ENCODE data around the gene LRIT2.

LRIT2 gene, protein sequence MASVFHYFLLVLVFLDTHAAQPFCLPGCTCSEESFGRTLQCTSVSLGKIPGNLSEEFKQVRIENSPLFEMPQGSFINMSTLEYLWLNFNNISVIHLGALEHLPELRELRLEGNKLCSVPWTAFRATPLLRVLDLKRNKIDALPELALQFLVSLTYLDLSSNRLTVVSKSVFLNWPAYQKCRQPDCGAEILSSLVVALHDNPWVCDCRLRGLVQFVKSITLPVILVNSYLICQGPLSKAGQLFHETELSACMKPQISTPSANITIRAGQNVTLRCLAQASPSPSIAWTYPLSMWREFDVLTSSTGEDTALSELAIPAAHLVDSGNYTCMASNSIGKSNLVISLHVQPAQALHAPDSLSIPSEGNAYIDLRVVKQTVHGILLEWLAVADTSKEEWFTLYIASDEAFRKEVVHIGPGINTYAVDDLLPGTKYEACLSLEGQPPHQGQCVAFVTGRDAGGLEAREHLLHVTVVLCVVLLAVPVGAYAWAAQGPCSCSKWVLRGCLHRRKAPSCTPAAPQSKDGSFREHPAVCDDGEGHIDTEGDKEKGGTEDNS

DNA sequence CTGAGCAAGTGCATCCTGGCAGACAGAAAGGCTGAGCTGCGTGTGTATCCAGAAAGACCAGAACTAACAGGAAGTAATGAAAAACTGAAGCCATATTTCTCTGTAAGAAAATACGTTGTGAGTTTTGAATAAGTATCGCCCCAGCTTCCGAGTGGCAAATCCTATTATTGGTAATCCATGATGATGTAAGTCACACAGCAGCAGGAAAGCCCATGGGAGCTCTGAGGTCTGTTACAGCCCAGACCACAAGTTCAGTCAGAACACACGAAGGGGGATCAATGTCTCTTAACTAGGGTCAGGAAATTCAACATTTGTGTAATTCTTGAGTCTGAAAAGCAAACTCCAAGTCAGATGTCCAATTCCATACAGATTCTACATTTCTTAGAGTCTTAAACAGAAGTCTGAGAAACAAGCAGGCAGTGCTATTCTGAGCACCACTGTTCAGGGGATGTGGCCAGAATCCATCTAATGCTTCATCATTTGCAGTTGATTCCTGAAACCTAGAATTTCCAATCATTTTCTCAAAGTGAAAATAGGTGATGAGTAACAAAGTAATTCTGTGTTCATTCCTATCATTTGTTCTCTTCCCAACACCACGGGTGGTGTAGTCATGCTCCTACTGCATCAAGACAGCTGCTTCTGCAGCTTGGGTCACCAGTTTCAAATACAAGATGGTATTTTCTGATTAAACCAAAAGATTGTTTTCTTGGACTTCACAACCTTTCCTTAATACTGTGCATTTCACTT, at the start of gene LRIT2:
Gene LRIT2 (minus strand): TSS at position 118 of the 747 bp plus-strand sequence. CDS start 24 bp downstream, at position 94.
- DNase-seq: no peak

DNA sequence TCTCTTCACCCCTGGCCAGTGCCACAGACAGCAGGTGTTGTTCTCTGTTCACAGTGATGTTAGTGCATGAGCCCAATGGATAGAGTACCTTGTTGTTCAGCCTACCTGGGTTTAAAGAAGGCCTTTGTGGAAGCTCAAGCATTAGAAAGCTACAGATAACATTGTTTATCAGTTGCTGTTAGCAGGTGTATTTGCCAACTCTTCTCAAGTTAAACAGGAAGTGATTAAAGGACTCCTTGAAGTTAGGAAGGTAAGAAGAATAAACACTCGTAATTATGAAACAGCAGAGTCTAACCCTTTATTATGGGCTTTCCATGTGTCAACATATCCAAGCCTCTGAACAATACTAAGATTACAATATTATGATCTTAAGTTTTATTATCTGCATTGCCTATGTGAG, 45.4 kb upstream of the LRIT2 start:
- DNase-seq: peak; percentile 83

DNA sequence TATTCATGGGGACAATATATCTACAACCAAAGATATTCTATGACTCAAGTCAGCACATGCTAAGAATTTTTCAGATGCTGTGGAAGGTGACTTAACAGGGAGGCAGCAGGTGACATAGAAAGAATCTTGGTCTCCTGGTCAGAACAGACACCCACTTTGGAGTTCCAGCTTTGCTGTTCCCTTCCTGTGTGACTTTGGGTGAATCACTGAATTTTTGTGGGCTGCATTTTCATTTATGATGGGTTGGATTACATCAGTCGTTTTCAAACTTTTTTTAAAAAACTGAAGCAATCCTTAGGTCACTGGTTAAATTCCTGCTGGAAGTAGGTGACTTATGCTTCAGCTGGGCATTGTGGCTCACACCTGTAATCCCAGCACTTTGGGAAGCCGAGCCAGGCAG, 44.4 kb upstream of the LRIT2 start:
- DNase-seq: no peak

DNA sequence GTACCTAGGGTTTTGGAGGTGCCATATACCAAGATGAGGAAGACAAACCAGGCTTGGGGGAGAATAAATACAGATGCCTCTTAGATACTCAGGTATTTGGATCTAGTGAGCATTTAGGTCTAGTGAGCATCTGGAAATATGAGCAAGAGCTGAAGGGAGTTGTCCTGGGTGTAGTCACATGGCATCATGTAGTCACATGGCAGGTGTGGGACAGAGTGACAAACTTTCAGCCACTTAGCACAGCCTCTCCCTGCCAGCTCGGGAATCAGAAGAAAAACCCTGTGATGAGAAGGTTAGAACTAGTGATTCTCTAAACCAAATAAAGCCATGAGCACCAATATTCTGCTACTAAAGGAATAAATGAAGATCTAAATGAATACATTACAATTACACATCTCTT, 43.8 kb upstream of the LRIT2 start:
- no peak for DNase-seq

DNA sequence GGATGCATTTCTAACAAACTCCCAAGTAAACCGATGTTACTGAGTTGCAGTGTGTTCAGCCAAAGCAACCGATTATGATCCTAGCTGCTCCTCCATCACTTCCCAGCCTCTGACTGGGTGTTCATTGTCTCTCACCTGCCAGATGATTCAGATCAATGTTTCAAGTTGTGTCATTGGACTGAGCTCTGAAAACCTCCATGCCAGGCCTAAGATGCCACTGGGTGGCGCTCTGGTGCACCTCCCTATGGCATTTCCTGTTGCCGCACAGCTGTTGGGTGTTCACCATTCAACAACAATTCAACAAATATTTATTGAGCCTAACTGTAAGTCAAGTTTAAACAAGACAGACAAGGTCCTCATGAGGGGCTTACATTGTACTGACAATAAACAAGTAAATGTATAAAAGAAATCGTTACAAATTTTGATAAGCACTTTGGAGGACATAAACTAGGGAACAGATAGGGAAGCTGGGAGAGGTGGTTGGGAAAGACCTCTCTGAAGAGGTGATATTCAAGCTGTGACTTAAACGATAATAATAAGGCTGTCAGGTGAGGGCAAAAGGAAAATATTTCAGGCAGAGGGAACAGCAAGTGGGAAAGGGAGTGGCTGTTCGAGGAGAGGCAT, 42.3 kb upstream of the LRIT2 start:
- DNase-seq: peak; percentile 77

DNA sequence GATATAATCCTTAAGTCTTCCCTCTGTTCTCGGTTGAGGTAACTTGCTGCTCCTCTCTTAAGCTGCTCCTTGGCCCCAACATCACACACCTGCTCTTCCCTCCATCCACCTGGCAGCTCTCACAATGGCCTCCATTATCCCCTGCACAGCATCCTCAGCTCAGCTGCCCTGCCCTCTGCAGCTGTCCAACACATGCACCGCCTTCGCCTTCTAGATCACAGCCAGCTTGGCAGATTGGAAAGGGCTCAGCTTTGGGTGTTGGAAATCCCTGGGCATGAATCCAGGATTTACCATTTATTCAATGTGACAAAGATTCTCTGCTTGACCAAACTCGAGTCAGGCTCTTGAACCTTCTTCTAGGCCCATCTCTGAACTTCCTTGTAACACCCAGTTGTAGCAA, 40.1 kb upstream of the LRIT2 start:
- DNase-seq: peak; percentile 53

DNA sequence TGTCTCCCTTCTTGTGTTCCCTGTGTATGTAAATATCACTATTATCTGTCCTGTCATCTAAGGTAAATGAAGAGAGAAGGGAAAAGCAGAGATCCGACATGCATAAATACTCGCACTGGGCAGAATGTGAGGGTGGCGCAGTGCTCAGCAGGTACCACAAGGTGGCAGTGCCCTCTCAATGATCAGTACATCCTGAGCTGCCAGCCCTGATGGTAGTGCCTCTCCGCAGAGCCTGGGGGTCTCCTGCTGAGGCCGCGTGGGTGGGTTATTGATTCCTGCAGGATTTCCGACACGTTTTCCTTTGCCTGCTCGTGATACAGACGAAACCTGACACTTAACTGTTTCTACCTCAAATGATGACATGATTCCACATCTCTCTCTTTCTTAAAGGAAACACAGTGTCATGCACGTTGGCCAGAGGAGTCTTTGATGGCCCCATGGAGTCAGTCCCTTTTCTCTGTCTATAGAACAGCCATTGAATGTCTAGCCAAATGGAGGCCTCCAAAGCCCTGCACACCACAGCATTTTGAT, 39.3 kb upstream of the LRIT2 start:
- DNase-seq: peak; percentile 58

DNA sequence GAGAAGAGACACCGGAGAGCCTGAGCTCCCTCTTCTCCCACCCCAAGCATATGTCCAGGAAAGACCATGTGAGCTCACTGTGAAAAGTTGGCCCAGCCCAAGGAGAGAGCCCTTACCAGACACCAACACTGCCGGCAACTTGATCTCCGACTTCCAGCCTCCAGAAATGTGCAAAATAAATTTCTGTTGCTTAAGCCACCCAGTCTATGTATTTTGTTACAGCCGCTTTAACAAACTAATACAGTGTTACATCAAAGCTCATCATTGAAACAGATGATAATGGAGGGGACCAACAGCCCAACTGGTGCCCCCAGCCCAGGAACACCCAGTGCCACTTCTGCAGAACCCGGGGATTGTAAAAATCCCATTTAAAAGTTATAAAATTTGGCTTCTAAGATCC, 38.4 kb upstream of the LRIT2 start:
- DNase-seq: no peak

DNA sequence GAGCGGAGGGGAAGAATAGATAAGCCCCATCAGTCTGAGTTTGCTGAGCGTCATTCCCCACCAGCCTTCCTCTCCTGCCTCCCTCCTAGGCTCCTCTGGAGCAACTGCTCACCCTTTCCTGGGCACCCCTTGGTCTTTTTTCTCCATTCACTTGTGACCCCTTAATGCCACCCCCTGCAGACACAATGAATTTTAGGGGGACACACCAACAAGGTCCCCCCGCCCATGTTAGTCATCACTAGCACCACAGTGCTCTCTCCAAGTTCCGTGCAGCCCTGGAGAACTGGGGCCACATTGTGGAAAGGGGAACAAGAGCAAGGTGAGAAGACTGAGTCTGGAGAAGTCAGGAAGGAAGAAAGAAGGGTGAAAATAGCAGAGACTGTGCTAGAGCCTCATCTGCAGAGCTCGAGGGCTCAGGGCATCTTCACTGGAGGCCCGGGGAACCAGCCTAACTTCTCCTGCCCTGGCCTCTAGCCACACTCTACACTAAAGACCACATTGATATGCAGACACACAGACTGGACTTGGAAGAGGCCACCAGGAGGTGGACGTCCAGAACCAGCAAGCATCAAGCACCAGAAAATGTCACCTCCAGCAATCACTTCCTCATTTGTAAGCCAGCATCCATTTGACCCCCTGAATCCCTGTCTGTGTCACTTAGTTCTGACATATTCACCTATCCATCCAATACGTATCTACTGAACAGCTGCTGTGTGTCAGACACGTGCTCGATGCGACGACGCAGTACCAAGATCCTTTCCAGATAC, 37.0 kb upstream of the LRIT2 start:
- no peak for DNase-seq

DNA sequence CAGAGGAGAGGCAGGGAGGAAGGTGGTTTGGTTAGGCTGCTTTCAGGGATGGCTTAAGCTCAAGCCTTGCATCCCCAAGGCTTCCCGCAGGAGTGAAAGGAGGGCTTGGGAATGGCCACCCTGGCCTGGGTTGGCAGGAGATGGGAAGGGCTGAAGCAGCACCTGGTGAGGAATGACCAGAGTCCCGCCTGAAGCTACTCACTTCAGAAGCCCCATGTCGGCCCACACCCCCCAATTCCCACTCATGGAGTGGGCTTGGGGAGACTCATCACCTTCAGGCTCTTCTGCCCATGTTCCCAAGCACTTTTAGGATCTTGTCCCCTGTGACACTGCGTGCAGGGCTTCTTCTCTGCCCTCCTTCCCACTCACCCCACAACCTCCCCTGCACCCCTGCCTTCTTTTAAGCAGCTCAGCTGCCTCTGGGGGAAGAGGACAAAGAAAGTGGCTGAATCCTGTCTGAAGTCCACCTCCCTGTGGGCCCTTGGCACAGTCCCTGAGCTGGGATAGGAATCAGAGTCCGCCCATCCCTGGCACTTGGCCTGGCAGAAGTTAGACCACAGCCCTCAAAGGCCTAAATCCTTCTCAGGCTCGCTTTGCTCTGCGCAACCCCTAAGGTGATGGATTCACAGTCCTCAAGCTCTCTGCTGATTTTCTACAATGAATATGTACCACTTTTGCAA, 36.0 kb upstream of the LRIT2 start:
- no peak for DNase-seq

DNA sequence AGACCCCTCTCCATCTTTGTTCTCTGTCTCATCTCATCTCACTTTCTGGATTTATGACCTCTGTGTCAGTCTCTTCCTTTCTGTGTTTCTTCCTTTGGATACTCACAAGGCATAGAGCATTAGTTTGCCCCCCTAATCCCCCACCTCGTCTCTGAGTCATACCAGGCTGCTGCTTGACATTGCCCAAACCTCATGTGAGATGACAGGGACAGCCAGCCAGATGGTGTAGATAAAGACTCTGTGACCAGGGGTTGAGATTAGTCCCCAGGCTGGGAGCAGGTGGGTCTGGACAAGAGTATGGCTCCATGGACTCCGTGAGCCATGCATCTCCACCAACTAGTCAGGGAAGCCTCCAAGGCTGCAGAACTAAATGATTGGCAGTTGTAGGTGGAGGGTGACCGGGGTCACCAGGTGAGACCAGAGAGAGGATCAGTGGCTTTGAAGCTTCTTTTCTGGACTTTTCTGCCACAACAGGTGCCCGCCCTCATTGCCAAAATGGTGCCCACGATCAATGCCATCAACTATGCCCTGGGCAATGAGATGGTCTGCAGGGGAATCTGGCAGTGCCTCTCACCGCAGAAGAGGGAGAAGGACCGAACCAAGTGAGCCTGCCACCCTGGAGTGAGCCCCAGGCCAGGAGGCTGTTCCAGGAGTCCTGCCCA, 32.8 kb upstream of the LRIT2 start:
- no peak for DNase-seq

DNA sequence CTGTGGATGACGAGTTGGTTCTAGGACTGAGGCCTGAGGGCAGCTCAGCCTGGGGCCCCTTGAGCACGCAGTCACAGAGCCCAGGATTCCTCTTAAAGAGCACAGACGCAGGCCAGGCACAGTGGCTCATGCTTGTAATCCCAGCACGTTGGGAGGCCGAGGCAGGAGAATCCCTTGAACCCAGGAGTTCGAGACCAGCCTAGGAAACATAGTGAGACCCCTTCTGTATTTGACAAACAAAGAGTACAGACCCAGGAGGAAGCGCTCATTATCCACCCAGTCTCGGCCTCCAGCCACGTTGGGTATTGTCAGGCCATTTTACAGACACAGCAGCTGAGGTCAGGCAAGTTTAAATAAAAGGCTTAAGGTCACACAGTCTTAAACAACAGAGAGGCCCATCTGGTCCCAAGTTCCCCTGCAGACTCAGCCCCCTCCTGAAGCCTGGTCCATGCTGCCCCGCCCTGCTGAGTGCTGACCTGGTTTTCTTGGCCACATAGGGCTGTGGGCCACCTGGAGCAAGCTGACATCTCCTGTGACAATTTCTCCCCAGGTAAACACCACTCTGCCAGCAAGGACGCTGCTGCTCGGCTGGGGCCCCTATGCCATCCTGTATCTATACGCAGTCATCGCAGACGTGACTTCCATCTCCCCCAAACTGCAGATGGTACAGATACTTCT, 32.1 kb upstream of the LRIT2 start:
- no peak for DNase-seq

DNA sequence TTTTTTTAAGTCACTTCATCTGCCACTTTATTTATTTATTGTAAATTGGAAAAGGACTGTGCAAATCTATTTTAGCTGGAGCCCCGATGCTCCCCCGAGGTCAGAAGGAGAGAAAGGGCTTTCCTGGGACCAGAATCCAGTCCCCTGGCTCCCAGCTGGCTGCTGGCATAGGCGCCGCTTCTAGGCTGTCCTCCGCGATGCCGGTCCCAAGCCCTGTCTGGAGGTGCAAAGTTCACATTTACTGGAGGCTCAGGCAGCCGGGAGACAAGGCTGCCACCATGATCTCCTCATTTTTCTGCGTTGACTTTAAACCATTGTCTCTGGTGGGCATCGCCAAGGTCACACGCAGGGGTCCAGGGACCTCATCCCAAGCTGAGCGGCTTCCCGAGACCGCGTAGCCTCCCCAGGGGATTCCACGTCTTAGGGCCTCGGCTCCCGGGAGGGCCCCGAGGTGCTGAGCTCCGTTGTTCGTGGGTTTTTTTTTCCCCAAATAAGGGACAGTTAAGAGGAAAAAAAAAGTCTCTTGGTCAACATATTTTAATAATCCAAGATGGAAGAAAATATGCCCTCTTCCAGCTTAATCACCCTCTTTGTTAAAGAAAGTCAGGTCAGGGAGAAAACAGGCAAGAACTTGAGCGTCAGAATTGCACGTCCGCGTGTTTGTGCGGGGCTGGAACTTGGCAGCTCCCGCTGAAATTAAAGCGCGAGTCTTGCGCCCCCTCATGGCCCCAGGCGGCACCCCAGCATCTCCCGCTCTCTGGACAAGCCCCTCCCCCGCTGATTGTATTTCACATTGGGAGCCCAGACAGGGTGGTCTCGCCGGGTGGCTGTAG, 31.4 kb upstream of the LRIT2 start:
- DNase-seq: no peak

DNA sequence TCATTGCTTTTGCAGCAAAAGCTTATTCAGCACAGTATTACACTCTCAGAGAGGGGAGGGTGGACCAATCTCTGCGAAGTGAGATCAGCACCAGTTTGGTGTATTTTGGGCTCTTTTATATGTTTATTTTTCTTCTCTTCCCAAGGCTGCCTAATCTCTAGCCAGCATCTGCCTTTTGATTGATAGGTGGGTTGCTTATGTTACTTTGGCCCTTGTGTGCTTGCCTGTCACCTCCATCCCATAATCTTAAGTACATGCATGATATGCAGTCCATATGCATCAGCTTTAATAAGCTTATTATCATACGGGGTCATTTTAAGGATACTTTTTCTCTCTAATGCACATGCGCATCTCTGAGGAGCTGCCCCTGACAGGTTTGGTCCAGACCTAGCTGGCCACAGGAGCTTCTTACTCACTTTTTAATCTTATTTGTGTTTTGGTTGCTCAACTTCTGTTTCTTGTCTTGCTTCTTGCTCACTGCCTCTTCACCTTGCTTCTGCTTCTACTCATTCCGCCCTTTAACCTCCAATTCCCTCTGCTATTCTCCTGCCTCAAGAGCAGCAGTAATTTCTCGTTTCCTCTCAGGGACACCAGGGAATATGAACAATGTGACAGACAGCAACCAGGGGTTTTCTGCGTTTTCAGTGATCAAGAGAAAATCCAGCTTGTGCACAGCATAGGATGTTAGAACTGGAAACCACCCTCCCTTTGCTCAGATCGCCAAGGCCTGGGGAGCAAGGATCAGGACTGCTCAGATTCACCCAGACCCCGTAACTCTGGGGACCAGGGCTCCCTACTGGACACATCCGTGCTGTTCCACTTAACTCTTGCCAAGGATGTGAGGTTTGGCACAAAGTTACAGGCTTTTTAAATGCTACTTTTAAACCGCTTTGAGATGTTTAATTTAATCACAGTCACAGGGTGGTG, 29.5 kb upstream of the LRIT2 start:
- DNase-seq: no peak

DNA sequence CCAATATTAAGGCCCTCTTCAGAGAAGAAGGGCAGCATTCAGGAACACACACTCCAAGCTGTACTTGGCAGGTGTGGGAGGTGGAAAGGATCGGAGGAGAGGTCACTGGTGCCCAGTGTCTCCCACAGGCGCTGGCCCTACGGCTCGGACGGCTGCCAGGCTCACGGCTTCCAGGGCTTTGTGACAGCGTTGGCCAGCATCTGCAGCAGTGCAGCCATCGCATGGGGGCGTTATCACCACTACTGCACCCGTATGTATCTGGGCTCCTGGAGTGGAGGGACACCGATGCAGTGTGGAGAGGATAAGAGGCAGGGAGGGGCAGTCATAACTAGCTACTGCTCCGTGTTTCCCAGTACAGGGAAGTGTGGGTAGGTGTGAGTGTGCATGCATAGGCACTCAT, 23.4 kb upstream of the LRIT2 start:
- no peak for DNase-seq

DNA sequence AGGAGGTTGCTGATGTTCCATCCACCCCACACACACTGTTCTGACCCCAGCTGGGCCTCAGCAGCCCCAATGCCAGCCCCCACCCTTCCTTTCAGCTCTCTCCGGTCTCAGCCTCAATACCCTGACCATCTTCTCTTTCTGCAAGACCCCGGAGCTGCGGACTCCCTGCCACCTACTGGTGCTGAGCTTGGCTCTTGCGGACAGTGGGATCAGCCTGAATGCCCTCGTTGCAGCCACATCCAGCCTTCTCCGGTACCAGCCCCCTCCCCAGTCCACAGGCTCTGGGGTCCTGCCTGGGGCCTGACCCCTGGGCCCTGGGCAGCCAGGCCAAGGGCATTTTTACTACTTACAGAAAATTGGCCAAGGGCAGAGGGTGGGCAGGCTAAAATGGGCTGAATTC, 22.2 kb upstream of the LRIT2 start:
- DNase-seq: no peak

DNA sequence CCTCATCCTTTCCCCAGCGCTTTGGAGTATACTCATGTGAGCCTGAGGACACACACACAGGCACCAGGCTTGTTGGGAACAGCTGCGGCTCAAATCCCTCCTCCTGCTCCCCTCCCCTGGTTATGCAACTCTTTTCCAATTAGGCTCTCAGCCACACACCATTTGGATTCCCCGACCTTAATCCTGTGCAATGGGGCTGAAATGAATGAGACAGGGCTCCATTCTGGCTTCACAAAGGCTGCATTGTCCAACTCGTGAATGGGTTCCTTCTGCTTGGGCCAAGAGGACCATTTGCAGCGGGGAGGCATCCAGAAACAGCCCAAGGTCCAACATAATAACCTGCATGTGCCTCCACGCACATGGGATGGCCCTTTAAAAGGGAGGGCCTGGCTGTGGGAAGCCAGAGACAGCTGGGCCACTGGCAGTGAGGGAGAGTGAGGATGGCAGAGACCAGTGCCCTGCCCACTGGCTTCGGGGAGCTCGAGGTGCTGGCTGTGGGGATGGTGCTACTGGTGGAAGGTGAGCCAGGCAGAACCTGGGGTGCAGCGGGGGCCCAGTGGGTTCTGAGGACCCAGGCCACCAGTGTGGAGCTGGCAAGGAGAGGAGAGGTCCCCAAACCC, 19.4 kb upstream of the LRIT2 start, which contains the start of gene RGR:
Gene RGR (plus strand): TSS at position 403 of the 620 bp plus-strand sequence. CDS start 38 bp downstream, at position 441.
- no peak for DNase-seq

DNA sequence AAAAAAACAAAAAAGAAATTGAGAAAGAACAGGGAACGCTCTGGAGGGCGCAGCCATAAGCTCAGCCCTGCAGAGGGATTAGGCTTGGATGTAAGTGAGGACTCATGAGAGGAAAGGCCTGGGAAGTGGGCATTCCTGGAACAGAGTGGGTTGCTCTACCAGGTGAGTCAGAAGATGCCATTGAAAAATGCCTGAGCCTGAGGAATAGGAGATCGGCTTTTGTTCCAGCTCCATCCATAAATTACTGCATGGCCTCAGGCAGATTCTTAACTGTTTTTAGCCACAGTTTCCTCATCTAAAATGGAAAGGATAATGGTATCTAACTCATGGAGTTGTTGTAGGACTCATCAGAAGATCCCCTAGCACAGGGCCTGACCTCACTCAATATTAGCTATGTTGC, 18.4 kb upstream of the LRIT2 start:
- DNase-seq: no peak
